Fibroblast of skin of abdomen (primary cell): Measurements from ENCODE around the gene GABRD. TPM values are rescaled to one million over a fixed set of nuclear protein-coding genes. Genes with fewer than 3 reads are reported as not detected.
"Not testable (repeated sequence)": the region's sequence is repeated elsewhere in the genome, so short reads cannot be mapped to it uniquely, and the experiment has no call there.

ENCODE experiments used
- DNase-seq: peaks from one replicate; pipeline ENCODE4 v3.0.0-alpha.2; 2013
- polyA plus RNA-seq, 2 experiments: library from polyadenylated mRNA; unstranded; fragments of 120-200 nt; gene quantifications; one replicate each; pipeline ENCODE4 v1.2.1, GENCODE V29; 2013; ENCODE audit not compliant: insufficient read length in 2 of 2

The GABRD gene, protein sequence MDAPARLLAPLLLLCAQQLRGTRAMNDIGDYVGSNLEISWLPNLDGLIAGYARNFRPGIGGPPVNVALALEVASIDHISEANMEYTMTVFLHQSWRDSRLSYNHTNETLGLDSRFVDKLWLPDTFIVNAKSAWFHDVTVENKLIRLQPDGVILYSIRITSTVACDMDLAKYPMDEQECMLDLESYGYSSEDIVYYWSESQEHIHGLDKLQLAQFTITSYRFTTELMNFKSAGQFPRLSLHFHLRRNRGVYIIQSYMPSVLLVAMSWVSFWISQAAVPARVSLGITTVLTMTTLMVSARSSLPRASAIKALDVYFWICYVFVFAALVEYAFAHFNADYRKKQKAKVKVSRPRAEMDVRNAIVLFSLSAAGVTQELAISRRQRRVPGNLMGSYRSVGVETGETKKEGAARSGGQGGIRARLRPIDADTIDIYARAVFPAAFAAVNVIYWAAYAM
- 0.10 TPM for polyA plus RNA-seq (2013, experiment 1 of 2; ENCODE audit: insufficient read length)
- not detected for polyA plus RNA-seq (2013, experiment 2 of 2; ENCODE audit: insufficient read length)

- no peak for DNase-seq
Measured at GRCh38 chr1:2019172-2019543, at the start of gene GABRD. GABRD (plus strand) TSS chr1:2019345; CDS start chr1:2019424, 79 bp downstream.

GRCh38 chr1:1969505-1969900, 49.6 kb upstream of the GABRD start:
- DNase-seq = no peak

- no peak for DNase-seq
Measured at GRCh38 chr1:1969953-1970716, 49.0 kb upstream of the GABRD start.

DNA sequence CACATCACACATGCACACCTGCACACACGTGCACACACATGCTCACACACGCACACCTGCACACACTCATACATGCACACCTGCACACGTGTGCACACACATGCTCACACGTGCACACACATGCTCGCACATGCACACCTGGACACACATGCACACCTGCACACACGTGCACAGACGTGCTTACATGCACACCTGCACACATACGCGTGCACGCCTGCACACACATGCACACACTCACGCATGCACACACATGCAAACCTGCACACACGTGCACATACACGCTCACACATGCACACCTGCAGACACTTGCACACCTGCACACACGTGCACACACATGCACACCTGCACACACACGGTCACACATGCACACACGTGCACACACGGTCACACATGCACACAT, 48.1 kb upstream of the GABRD start:
- no peak for DNase-seq

DNA sequence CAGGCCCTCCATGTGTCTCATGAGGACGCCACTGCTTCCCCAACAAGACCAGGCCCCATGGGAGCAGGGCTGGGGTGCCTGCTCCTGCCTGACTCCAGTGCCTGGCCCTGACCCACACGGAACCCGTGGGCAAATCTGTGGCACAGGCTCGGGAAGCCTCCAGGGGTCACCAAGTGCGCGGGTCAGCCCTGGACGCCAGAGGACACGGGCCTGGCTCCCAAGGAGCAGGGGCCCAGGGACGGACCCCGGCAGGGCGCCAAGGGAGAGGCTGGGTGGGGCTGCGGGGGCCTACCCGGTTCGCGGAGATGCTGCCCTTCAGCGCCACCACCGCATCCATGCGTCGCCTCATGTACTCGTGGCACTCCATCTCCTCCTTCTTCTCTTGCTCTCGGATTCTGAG, 47.5 kb upstream of the GABRD start:
- no peak for DNase-seq

- DNase-seq = no peak
Measured at GRCh38 chr1:1972976-1973715, 46.0 kb upstream of the GABRD start.

- DNase-seq = no peak
Measured at GRCh38 chr1:1973716-1974642, 45.2 kb upstream of the GABRD start.

- no peak for DNase-seq
Measured at GRCh38 chr1:1974834-1975233, 44.3 kb upstream of the GABRD start.

DNA sequence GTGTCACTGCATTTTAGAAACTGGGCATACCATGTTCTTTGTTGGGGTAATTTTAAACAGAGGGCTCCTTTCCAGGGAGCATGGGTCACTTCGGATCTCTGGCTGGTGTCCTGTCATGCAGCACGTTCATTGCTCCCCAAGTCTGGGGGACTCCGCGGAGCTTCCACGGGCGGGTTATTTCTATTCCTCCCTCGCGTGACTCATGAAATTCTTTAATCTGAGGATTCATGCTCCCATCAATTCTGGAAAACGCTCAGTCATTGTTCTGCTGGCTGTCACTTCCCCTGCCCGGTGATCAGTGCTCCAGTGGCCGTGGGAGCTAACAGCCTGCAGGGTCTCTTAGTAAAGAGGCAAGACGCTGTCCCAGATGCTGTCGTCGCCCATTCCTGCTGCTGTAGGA, 43.6 kb upstream of the GABRD start:
- DNase-seq = no peak

DNA sequence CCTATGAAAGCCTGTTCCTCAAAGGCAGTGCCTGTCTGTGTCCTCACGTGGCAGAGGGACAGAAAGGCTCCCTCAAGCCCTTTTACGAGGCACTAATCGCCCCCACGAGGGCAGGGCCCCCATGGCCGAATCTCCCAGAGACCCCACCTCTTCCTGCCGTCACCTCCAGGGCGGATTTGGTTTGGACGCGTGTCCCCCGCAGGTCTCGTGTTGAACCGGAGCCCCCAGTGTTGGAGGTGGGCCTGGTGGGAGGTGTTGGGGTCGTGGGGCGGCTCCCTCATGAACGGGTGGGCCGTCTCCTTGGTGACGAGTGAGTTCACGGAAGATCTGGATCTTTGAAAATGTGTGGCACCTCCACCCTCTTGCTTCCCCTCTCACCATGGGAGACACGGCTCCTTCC, 43.1 kb upstream of the GABRD start:
- no peak for DNase-seq

- no peak for DNase-seq
Measured at GRCh38 chr1:1978108-1978507, 41.0 kb upstream of the GABRD start.

DNA sequence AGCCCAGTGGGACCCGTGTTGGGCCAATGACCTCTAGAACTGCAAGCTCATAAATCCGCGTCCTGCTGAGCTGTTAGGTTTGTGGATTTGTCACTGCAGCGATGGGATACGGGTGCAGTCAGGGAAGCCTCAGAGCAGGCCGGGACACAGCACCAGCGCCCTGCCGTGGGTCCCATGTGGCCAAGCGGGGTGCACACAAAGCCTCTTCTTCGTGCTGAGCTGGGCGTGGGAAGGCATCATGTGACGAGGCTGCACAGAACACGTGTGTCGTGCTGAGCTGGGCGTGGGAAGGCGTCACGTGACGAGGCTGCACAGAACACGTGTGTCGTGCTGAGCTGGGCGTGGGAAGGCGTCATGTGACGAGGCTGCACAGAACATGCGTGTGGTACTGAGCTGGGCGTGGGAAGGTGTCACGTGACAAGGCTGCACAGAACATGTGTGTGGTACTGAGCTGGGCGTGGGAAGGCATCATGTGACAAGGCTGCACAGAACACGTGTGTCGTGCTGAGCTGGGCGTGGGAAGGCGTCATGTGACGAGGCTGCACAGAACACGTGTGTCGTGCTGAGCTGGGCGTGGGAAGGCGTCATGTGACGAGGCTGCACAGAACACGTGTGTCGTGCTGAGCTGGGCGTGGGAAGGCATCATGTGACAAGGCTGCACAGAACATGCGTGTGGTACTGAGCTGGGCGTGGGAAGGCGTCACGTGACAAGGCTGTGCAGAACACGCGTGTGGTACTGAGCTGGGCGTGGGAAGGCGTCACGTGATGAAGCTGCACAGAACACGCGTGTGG, 40.3 kb upstream of the GABRD start:
- not testable (repeated sequence) for DNase-seq

GRCh38 chr1:1979482-1980165, 39.5 kb upstream of the GABRD start:
- no peak for DNase-seq

DNA sequence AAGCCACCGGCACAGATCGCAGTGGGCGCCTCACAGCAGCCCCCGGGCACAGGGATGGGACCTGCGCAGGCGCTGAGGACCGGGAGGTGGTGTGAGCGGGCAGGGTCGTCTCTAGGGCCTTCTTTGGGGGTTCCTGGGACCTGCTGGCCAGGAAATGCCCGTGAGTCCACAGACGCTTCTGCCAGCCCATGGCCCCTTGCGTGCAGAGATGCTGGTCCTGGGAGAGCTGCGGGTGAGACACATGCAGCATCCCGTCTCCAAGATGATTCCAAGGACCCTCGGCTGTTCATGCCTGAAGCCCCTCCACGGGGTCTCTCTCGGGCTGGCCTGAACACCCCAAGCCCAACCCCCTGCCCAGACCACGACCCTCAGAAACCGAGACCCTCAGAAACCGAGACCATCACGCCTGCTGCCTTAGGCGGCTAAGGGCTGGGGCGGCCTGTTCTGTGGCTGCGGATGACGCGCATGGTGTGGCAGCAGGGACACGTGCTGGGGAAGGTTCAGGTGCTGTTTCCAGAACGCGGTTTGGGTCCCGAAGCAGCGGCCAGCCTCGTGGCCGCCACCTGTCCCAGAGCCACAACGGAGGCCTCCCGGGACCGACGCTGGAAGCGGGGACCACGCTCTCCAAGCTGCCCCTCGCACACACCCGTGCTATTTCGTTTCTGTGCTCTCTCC, 38.5 kb upstream of the GABRD start:
- no peak for DNase-seq

DNA sequence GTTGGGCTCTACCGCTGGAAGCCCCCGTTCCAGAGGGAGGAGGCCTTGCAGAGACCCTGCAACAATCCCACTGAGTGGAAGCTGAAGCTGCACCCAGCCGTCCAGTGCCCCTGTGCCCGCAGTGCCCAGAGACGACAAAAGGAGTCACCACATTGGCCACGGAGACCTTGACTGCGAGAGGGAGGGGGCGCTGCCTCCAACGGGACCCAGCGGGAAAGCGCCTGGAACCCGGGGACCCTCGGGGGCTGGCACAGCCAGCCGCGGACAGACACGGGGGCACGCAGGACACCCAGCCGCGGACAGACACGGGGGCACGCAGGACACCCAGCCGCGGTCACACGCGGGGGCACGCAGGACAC, 38.0 kb upstream of the GABRD start:
- no peak for DNase-seq

GRCh38 chr1:1981631-1982327, 37.4 kb upstream of the GABRD start:
- not testable (repeated sequence) for DNase-seq

DNA sequence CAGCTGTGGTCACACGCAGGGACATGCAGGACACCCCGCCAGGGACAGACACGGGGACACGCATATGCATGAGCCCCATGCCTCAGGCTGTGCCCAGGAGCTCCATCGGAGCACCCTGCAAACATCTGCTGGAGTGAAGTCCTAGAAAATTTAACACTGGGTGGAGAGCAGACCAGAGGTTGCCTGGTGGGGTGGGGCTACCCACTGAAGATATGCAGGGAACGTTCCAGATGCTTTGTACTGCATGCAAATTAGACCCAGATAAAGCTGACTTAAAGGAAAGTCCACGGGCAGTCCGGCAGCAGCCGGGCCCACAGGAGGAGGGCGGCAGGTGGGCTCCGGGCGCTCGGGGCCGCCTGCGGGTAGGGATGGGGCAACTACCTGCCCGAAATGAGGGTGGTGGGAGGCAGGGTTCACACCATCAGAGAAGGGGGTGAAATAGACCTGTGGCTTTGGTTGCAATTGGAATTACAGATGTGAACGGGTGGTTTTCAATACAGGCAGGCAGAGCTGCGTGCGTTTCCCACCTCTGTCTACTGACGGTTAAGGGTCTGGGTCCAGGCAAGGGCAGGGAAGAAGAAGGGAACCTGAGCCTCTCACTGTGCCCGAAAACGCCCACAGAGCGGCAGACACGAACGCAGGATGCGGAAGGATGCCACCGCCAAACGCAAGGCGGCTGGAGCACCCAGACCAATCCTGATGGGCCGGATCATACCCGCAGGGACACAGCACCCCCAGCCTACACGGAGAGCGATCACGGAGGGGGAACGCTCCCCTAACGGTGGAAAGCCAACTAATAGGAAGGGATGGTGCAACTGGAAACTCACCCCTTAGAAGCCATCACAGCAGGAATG, 36.5 kb upstream of the GABRD start:
- DNase-seq = no peak

- no peak for DNase-seq
Measured at GRCh38 chr1:1984560-1985070, 34.5 kb upstream of the GABRD start.
